Fibroblast of the conjunctiva (primary cell): ENCODE measurements around the gene KDM2A.
A peak's percentile ranks its signal among the peaks of the same experiment; 100 is the strongest.

Experiments used
- DNase-seq: peaks from one replicate; pipeline ENCODE4 v3.0.0-alpha.2; 2010; ENCODE audit warnings: low read depth

KDM2A gene

DNA sequence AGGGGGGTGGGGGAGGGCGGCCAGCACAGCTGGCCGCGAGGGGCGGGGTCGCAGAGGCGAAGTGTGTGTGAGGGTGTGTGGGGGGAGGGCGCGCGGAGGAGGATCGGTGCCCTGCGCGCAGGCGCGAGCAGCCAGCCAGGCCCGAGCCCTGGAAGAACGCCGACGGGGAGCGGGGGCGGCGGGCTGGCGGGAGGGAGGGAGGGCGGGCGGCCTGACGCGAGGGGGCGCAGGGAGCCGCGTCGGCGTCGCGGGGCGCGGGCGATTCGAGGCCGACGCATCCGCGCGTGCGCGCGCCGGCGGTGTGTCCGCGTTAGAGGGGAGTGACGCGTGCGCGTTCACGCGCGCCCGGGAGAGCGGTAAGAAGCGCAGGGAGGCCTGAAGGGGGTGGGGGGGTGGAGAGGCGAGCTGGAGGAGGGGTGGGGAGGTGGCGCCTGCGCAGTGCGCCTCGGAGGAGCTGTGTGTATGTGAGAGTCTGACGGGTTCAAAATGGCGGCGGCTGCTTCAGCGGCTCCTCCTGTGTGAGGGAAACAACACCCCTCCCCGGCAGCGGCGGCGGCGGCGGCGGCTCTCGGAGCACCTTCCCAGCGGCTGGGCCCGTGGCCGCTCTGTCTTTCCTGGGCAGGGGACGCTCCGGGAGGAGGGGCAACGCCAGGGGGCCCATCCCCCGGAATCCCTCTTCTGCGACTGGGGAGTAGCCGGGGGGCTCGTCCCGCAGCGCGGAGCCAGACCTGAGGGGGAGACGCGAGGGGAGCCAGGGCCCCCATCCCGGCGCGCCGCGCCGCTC lies at the start of gene KDM2A:
KDM2A (plus strand) TSS at position 463 of the 784 bp plus-strand sequence. CDS start 2,054 bp downstream, outside the sequence.
- peak; percentile 99 for DNase-seq

DNA sequence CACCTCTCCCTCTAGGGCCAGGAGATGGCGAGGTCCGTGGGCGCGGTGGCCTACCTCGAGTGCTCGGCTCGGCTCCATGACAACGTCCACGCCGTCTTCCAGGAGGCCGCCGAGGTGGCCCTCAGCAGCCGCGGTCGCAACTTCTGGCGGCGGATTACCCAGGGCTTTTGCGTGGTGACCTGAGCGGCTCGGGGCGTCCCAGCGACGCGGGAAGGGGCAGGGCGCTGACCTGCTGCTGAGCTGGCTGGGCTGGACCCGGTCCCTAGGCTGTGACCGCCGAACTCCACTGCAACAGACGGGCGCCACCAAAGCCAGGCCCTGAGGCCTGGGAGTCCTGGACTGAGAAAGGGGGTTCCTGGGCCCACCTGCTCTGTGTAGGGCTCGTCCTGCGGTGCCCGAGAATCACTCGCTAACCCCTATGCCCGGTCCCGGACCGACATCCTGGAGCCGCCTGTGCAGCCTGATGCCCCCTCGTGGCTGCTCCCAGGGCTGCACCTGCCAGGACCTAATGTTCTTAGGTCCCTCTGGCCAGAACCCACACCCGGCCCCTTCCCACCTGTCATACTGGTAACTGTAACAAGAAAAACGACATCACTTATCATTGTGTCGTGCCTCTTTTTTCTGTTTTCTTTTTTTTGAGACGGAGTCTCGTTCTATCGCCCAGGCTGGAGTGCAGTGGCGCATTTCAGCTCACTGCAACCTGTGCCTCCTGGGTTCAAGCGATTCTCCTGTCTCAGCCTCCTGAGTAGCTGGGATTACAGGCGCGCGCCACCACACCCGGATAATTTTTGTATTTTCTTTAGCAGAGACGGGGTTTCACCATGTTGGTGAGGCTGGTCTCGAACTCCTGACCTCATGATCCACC lies 47.4 kb upstream of the KDM2A start:
- peak; percentile 41 for DNase-seq

DNA sequence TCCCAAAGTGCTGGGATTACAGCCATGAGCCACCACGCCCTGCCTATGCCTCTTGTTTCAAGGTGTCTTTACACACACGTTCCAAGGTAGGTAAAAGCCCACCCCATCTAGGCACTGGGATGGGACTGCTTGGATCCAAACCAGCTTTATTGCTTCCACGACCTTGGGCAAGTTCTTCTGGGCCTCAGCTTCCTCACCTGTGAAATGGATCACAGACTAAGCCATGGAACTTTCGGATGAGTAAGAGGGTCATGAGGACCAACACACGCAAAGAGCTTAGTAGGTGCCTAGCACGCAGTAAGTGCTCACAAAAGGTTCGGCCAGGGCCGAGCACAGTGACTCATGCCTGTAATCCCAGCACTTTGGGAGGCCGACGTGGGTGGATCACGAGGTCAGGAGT lies 46.8 kb upstream of the KDM2A start:
- DNase-seq, result no peak

DNA sequence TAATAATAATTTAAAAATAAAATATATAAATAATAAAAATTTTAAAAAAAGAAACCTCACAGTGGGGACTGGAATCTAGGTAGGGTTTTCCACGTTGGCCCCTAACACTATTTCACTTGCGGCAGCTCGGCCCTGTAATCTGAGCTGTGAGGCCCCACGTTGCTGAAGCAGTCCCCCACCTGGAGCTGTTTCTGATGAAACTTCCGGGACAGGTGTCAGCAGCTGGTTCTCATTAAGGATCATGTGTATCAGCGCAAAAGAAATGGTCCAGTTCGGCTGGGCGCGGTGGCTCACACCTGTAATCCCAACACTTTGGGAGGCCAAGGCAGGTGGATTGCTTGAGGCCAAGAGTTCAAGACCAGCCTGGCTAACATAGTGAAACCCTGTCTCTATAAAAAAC lies 45.2 kb upstream of the KDM2A start:
- DNase-seq, result no peak

DNA sequence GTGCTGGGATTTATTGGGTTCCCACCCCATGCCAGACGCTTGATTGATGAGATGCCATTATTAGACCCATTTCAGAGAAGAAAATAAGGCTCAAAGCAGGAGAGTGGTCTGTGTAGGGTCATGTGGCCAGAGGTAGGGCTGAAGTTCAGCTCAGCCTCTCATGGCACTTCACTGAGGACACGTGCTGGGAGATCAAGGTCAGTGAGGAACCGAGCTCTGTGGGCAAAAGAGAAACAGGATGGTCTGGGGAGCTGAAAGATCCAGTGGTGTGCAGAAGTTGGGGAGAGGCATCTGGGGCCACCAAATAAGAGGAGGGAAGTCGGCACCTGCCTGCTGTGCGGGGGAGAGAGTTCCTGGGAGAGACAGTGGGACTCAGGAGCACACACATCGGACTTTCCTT lies 42.9 kb upstream of the KDM2A start:
- DNase-seq, result no peak

DNA sequence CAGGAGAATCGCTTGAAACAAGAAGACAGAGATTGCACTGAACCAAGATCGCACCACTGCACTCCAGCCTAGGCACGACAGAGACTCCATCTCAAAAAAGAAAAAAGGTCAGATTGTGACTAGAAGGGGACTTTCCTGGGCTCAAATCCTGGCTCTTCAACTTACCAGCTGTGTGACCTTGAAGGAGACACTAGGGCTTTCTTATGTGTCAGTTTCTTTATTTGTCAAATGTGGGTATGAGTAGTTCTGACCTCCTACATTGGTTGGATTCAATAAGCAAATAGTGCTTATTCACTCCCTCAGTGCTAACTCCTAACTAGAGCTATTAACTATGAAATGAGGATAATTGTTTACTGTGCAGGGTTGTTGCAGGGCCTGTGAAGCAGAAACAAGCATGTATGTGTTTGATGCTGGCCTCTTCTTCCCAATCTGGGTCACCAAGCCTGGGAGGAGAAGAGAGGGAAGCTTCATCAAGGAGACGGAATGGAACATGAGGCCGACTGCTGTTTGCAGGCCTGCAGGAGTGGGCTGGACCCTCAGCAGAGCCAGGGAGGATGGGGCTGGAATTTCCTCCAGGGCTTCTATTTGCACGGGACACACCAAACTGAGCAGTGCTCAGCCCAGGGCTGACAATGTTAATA lies 39.9 kb upstream of the KDM2A start:
- DNase-seq, result no peak

DNA sequence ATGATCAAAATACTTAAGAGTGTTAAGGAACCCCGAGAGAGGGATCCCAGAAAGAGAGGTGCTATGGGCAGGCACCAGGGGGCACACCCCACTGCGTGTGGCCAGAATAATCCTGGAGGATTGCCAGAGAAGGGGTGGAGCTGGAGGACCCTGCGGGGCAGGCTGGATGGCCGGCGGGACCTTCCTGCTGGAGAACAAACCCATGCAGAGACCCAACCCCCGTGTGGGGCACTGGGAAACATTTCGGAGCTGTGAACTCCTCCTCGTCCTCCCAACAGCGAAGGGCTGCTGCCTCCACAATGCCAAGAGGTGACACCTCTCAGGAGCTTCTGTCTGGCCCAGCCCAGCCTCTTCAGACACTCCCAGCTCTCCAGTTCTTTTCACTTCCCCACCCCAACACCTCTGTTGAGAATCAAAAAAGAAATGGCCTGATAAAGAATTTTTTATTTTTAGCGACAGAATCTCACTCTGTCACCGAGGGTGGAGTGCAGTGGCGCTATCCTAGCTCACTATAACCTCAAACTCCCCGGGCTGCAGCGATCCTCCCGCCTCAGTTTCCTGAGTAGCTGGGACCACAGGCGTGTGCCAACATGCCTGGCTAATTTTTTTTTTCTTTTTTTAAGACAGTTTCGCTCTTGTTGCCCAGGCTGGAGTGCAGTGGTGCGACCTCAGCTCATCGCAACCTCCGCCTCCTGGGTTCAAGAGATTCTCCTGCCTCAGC lies 36.8 kb upstream of the KDM2A start:
- DNase-seq, result no peak

DNA sequence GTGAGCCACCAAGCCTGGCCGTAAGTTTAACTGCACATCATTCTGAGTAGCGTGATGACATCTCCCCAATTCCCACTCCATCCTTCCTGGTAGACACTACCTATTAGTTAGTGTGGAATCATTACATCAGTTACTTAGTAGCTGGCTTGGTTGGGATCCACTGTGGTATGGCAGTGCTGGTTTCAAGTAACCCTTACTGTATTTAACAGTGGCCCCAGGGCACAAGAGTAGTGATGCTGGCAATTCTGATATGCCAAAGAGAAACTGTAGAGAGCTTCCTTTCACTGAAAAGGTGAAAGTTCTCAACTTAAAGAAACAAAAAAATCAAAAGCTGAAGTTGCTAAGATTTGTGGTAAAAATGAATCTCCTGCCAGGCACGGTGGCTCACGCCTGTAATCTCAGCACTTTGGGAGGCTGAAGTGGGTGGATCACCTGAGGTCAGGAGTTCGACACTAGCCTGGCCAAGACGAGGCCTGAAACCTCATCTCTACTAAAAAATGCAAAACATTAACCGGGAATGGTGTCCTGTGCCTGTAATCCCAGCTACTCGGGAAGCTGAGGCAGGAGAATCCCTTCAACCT lies 35.2 kb upstream of the KDM2A start:
- no peak for DNase-seq

DNA sequence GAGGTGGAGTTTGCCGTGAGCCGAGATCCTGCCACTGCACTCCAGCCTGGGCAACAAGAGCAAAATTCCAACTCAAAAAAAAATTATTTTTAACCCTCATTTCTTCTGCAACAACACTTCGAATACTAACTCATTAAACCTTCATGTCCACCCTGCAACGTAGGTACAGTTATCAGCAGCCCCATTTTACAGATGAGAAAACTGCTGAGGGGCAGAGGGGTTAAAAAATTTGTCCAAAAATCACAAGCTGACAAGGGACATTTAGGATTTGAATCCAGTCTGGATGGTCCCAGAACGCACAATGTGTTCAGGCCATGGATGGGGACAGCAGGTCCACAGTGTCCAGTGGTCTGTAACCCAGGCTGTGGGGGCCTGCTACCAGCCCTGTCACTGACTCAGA lies 33.4 kb upstream of the KDM2A start:
- no peak for DNase-seq

DNA sequence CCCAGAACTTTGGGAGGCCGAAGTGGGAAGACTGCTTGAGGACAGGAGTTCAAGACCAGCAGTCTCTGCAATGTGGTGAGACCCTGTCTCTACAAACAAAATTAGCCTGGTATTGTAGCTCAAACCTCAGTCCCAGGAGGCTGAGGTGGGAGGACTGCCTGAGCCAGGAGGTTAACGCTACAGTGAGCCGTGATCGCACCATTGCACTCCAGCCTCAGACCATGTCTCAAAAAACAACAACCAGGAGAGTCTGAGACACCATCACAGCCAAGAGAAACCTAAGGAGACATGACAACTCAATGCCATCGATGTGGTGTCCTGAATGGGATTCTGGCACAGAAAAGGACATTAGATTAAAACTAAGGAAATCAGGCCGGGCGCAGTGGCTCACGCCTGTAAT lies 28.3 kb upstream of the KDM2A start:
- DNase-seq, result no peak

DNA sequence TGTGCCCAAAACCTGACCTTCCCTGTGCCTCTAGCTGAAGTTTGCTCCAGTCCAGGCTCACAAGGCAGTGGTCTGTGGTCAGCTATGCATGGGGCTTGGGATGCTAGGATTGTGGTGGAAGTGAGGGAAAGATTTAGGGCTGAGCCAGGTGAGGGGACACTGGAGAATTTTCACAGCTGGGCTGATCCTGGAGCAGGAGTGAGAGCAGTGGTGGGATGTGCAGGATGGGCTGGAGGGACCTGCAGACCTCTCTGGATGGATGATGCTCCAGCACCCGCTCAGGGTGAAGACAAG lies 23.9 kb upstream of the KDM2A start:
- DNase-seq, result no peak

DNA sequence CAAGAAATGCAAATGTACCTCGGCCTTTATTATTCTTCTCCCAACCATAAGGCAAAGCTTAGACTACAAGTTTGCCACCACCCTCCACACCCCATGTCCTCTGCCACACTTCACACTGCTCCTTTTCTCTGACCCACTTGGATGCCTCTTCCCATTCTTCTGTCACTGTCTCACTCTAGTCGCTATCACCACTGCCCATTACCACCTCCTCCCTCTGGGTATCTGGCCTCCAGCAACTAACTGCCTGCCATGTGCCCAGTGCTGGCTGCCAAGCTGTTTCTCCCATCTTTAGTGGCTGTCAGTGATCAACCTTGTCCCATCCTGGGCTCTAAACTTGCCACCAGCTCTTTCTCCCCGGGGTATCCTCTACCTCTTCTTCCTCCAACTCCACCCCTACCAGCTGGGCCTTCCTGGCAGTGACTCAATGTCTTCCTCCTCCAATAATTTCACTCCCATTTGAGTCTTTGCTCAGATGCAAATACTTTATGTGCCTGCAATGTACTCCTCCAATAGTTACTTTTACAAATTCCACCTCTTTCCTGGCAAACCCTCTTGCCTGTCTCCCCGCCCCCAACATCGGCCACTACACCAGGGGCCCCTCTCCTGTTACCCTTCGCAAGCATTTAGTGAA lies 20.1 kb upstream of the KDM2A start:
- no peak for DNase-seq

DNA sequence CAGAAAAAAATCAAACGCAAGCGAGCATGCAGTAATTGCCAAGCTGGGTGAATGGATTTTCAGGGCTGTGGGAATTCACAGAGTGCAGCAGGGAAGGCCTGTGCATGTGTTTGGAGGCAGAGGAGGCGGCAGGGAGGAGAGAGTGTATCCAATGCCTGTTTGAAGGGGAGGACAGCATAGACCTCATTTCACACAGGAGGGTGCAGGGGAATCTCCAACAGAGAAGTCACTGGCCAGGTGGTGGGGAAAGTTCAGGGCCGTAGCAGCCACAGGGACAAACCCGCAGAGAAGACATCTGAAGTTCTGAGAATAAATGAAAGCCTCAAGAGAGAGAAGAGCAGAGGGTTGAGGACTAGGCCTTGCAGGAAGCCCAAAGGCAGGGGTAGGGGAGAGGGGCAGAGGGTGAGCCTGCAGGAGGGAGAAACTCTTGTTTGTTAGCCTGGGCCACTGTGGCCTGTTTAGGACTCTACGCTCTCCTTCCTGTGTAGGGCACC lies 19.2 kb upstream of the KDM2A start:
- no peak for DNase-seq

DNA sequence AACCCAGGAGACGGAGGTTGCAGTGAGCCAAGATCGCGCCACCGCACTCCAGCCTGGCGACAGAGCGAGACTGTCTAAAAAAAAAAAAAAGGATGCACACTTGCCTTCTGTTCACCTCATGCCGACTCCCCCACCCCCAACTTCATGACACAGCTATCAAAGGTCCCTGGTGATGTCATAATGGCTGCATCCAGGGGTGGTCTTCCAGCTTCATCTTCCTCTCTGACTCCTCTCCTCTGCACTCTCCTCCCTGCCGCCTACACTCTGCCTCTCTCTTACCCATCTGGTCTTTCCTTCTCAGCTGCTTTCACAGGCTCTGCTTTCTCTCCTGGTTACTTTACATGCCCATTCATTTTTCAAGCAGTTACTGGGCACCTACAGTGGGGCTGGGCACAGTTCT lies 16.4 kb upstream of the KDM2A start:
- no peak for DNase-seq

DNA sequence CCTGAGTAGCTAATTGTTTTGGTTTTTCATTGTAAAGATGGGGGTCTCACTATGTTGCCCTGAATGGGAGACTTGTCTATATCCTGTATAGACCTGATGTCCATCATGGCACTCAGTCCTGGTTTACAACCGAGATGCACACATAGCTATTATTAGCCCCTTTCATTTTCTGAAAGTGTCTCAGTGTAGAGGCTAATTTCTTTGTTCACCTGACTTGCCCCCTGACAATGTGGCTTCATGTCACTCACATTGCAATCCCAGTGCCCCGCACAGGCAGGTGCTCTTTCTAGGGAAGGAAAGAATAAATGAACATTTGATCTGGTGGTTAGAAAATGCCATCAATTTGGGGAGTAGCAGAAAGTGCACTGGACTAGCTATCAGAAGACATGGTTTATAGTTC lies 13.1 kb upstream of the KDM2A start:
- no peak for DNase-seq

DNA sequence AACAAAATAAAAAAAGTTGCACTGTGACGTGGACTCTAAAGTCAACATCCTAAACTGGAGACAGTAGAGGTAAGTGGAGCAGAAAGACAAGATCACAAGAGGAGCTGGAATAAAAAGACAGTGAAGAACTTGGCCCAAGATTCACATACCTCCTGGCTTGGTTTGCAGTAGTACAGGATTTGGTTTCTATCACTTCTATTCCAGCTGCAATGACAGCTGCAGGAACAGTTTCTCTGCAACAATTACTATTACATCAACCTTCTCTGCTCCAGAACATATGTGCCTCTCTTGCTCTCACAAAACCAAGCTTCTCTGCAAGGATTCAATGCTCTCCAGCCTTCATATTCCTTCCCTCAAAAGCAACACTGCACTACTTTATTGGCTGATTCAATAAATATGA lies 7.8 kb upstream of the KDM2A start:
- DNase-seq, result peak; percentile 53

DNA sequence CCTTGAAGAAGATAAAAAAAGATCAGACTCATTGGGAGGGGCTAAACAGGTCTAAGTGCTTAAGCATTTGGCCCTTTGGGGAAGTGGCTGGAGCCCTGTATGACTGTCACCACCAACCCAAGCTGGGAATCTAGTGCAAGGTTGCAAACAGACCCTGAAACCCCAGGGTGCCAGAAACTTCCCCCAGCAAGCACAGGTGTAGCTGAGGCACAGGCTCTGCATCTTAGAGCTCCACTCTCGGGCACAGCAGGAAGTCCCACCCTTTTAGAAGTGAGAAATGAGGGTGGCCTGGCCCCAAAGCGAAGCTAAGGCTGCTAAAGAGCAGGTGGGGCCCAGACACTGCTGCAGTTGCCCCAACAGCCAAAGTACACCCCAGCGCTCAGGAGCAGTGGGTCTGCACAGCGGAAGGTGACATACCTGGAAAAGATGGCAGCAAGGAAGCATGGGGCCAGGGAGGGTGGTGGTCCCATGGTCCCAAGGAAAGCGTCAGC lies 5.8 kb upstream of the KDM2A start:
- DNase-seq, result no peak

DNA sequence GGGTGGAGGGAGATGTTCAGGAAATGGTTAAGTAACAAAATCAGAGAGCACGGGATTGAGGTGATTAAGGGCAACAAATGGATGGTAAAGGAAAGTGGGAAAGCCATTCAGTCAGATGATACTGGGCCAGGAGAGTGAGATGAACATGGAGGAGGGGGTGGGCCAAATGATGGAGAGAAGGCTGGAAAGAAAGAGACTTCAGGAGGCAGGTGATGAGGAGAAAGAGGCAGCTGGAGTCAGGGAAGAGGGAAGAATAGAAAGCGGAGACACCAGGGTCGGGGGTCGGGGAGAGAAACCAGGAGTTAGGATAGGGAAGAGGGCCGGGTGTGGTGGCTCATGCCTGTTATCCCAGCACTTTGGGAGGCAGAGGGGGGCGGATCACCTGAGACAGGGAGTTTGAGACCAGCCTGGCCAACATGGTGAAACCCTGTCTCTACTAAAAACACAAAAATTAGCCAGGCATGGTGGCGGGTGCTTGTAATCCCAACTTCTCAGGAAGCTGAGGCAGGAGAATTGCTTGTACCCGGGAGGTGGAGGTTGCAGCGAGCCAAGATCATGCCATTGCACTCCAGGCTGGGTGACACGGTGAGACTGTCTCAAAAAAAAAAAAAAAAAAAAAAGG lies 4.7 kb upstream of the KDM2A start:
- DNase-seq, result no peak

DNA sequence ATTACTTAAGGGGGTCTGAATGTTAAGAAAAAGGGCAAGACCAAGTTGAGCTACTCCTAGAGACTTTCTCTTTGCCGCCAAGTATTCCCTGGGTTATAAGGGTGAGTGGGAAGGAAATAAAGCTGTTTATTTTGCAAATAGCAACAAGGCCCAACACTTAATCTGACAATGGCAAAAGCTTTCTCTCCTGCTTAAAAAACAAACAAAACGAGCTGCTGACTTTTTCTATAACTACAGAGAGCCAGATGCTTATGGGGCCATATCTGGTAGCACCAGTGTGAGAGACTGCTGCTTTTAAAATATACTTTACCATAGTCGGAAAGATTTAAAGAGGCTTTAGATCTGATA lies 2.3 kb upstream of the KDM2A start:
- no peak for DNase-seq

DNA sequence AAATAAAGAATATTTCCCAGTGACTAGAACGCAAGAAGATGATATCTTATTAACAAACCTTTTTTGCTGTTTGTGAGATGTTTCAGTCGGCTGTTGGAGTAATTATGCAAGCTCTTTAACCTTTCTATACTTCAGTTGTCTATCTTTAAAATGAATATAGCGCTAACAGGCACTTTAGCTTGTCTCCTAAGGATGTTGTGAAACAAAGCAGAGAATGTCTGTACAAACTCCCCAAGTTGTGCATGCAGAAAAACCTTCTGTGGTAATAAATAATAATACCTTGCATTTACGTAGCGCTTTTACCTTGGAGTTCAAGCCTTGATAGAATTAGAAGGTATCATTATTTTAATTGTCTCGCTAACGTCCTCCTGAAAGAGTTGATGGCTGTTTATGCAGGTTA lies 1.9 kb upstream of the KDM2A start:
- no peak for DNase-seq

DNA sequence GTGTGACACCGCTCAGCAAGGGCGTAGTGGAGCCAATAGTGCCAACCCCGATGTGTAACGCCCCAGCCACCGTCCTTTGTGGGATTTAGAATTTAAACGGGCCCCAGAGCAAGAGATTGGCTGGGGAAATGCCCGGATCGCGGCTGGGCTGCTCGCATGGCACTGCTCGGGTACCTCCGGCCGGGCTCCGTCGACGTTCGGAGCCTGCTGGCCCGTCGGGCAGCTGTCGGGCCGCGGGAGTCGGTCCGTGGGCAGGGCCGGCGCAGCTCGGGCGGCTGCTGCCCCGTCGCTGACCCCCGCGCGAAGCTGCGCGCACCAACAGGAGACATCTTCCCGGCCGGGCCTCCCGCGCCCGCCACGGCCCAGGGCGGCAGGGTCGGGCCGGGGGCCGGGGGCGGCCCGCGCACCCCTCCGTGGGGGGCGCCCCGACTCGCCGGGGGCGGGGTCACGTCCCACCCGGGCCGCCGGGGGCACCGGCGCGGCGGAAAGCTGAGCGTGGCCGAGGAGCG lies 1.3 kb upstream of the KDM2A start:
- no peak for DNase-seq
